ENCODE measurements around the gene SHCBP1.

GRCh38 chr16:46555951-46556350 lies 65.2 kb downstream of the SHCBP1 start:
- TF ChIP-seq CTCF (conservative IDR thresholded peaks at IDR 0.05; ENCODE audit: low read depth, low read length): no peak
- TF ChIP-seq EZH2phosphoT487 (IDR thresholded peaks at IDR 0.05; ENCODE audit: borderline replicate concordance, low read length): no peak

Measured in PC-3 (cell line).